Right atrium auricular region (tissue), 2 donors: ENCODE data around the gene YBX2. TPM values are rescaled to one million over a fixed set of nuclear protein-coding genes. Genes with fewer than 3 reads are reported as not detected.

ENCODE experiments used
- DNase-seq: peaks from one replicate; pipeline ENCODE4 v3.0.0-alpha.2; 2019; ENCODE audit warnings: low spot score
- H3K27ac ChIP-seq, 2 donors: fragments of 200-600 bp; sonication (generic); 1 replicate in 1 of 2; 2 replicates in 1 of 2; pipeline ENCODE4 v1.5.1; 2016 to 2019
- H3K27me3 ChIP-seq, 2 donors: fragments of 200-600 bp; sonication (generic); one replicate each; pipeline versions ENCODE4 v1.5.1 to v1.6.0; 2017 to 2019
- H3K36me3 ChIP-seq: fragments of 200-600 bp; sonication (generic); one replicate; pipeline ENCODE4 v1.5.1; 2016
- H3K4me1 ChIP-seq, 2 donors: fragments of 200-600 bp; sonication (generic); one replicate each; pipeline versions ENCODE4 v1.5.1 to v1.6.0; 2017 to 2019
- H3K4me3 ChIP-seq, 2 donors: fragments of 200-600 bp; sonication (generic); 1 replicate in 1 of 2; 2 replicates in 1 of 2; pipeline ENCODE4 v1.5.1; 2017 to 2019; ENCODE audit warnings: mild to moderate bottlenecking in 1 of 2, moderate library complexity in 1 of 2
- H3K9me3 ChIP-seq, 2 donors: fragments of 200-600 bp; sonication (generic); one replicate each; pipeline ENCODE4 v1.5.1; 2019
- CTCF ChIP-seq, 2 donors: fragments of 200-600 bp; sonication (generic); IDR thresholded peaks; one replicate each; pipeline ENCODE4 v1.5.1; 2019; ENCODE audit warnings: antibody characterized with exemption in 2 of 2
- total RNA-seq, 2 donors: library from RNA; depleted of rRNA; stranded (reverse); fragments of >200 nt; gene quantifications; one replicate each; pipeline ENCODE4 v1.1.0, GENCODE V29; 2016

Gene YBX2
- total RNA-seq, 2 donors from 2014 or later: 2.9 to 3.0 TPM

DNA sequence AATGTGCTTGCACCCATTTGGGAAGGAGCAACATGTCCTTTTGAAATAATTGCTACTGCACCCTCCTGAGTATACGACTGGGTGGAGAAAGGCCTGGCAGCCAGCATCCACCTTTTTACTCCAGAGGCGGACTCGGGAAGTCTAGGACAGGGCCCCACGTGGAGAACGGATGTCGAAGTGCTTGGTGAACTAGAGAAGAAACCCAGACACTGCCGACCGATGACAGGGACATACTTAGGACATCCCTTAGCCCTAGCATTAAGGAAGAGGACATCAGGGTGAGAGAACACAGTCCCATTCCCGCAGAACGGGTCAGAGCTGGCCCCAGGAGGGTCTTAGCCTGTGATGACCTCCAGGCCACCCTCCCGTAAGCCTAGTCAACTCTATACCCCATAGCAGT is 3.8 kb downstream of the YBX2 start:
- peaks cover 0 to 57% of the 10 kb centered on the region in 2 donors for H3K4me1 ChIP-seq
- H3K9me3 ChIP-seq: no peaks in the 10 kb centered on the region

DNA sequence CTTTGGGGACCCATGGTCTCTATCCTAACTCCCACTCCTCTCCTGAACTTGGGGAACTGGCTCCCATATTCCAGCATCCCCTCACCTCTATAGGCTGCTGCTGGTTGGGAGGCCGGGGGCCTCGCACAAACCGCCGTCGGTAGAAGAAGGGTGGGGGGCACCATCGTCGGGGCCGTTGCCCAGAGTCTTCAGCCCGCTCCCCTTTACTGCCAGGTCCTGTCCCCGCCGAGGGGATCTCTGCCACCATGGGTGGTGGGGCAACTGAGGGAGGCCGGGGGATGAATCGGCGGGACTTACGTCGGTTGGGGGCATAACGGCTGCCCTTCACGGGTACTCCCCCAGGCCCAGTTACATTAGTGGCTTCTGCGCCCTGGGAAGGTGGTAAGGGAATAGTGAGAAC is 4.3 kb downstream of the YBX2 start:
- Histone ChIP-seq H3K27me3 (peaks cover 0 to 8% of the 10 kb centered on the region in 2 donors), H3K27ac (peak overlapping the region; percentile 58 to 78), H3K36me3 (peaks cover 17% of the 10 kb centered on the region), H3K4me1 (peaks cover 0 to 52% of the 10 kb centered on the region in 2 donors), H3K4me3 (no peak overlapping the region), H3K9me3 (no peaks in the 10 kb centered on the region)
- no peak for TF ChIP-seq CTCF (IDR thresholded peaks at IDR 0.05)
- DNase-seq: no peak

More for the DNA sequence above, 3.8 kb downstream of the YBX2 start:
- Histone ChIP-seq H3K36me3 (peaks cover 11% of the 10 kb centered on the region), H3K4me3 (no peak overlapping the region), H3K27me3 (peaks cover 0 to 8% of the 10 kb centered on the region in 2 donors), H3K27ac (peak overlapping the region; percentile 58 to 78)
- TF ChIP-seq CTCF (IDR thresholded peaks at IDR 0.05): no peak
- no peak for DNase-seq

DNA sequence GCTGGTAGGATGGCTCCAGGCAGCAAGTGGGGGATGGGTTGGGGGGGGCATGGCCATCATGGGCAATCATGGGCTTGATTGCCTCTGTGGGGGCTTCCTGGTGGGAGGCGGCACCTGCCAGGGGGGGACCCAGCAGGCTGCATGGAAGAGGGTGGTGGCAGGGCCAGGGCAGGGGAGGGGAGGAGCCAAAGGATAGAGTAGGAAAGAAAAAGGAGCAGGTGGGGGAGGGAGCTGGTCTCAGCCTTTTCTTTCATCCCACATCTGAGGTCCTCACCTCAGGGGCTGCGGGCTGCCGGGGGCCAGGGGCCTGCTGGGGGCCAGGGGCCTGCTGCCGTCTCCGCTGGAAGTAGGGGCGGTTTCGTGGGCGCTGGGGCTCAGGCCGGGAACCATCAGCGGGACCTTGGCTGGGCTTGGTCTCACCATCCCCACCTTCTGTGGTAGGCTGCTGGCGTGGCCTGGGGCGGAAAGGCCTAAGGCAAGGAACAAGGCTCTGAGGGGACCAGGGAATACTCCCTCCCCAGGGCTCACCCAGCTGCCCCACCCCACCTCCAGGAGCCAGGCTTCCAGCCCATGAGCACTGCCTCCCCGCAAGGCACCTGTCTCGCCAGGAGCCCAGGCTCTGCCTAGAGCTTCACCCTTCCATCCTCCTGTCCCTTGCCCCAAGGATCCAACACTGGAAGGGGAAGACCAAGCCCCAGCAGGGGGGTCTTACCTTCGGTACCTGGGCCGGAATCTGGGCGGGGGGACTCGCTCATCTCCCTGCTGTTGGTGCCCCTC is 5.0 kb downstream of the YBX2 start:
- TF ChIP-seq CTCF (IDR thresholded peaks at IDR 0.05): no peak
- DNase-seq: no peak
- Histone ChIP-seq H3K27me3 (peaks cover 0 to 8% of the 10 kb centered on the region in 2 donors), H3K4me1 (peaks cover 0 to 45% of the 10 kb centered on the region in 2 donors), H3K36me3 (peaks cover 24% of the 10 kb centered on the region), H3K27ac (peak overlapping the region; percentile 16 to 78), H3K4me3 (no peak overlapping the region), H3K9me3 (no peaks in the 10 kb centered on the region)

GRCh38 chr17:7285679-7286078 is 8.8 kb downstream of the YBX2 start:
- Histone ChIP-seq H3K9me3 (no peaks in the 10 kb centered on the region), H3K4me3 (no peak overlapping the region), H3K36me3 (peaks cover 32% of the 10 kb centered on the region), H3K27ac (peak overlapping the region in 1 of 2 donors; percentile 16), H3K27me3 (no peaks in the 10 kb centered on the region), H3K4me1 (peaks cover 0 to 38% of the 10 kb centered on the region in 2 donors)
- TF ChIP-seq CTCF (IDR thresholded peaks at IDR 0.05): no peak
- no peak for DNase-seq

- DNase-seq: no peak
- Histone ChIP-seq H3K36me3 (peaks cover 32% of the 10 kb centered on the region), H3K4me3 (no peak overlapping the region), H3K9me3 (no peaks in the 10 kb centered on the region), H3K27ac (peak overlapping the region in 1 of 2 donors; percentile 16), H3K4me1 (peaks cover 0 to 36% of the 10 kb centered on the region in 2 donors), H3K27me3 (no peaks in the 10 kb centered on the region)
- no peak for TF ChIP-seq CTCF (IDR thresholded peaks at IDR 0.05)
Observed at GRCh38 chr17:7284911-7285310, 9.5 kb downstream of the YBX2 start.
